ENCODE results near the gene OTUD7B.
"Not testable (repeated sequence)": the region's sequence is repeated elsewhere in the genome, so short reads cannot be mapped to it uniquely, and the experiment has no call there.

Gene OTUD7B

DNA sequence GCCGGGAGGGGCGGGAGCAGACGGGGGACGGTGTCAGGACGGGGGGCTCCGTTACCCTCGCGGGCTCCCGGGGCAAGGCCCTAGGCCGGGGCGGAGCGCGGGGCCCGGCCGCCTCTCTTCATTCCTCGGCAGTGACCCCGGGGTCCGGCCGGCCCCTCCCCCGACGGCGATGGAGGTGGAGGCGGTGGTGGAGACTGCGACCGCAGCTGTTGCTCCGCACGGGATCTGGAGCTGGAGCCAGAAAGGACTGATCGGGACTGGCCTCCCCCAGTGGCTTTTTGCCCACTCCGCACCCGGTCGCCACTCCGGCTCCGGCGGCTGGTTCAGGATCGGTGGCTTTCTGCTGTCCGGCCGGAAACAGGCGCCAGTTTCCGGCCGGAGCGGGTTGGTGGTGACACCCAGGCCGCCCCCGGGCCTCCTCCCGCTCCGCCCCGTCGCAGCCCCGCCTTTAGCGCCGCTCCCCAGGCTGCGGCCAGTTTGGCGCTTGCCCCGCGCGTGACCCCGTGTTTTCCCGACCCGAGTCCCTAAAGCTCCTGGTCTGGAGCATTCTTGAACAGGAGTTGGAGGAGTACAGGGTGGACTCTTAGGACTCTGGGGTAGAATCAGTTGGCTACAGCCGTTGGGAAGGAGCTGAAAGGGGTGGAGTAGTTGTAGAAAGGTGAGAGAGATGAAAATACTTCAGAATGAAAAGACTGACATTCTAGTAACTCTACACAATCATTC lies at the start of gene OTUD7B:
OTUD7B (minus strand) TSS at position 334 of the 723 bp plus-strand sequence. CDS start 33,216 bp downstream, outside the sequence.
- no peak for DNase-seq

DNA sequence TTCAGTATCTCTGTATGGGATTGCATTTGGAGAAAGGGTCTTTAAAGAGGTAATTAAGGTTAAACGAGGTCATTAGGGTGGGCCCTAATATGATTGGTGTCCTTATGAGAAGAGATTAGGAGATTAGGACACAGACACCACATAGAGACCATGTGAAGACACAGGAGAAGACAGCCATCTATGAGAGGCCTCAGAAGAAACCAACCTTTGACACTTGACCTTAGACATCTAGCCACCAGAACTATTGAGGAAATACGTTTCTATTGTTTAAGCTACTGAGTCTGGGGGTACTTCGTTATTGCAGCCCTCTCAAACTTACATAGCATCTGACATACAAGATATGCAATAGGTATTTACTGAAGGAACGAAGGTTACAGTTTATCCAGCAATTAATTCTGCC lies 49.7 kb upstream of the OTUD7B start:
- DNase-seq, result no peak

DNA sequence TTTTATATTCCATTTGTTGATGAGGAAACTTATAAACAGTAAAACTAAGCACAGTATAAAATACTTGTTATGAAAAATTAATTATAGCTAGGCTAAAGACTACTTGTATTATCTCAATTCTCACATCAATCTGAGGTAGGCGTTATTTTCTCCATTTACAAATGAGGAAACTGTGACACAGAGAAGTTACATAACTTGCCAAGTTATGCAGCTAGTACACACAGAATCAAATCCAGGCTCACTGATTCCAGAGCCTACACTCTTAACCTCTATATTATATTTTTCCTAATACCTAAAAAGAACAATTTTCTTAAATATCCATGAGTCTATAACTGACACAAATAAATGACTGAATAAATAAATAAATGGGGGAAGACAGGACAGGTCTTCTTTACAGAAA lies 45.9 kb upstream of the OTUD7B start:
- DNase-seq, result peak; percentile 12

DNA sequence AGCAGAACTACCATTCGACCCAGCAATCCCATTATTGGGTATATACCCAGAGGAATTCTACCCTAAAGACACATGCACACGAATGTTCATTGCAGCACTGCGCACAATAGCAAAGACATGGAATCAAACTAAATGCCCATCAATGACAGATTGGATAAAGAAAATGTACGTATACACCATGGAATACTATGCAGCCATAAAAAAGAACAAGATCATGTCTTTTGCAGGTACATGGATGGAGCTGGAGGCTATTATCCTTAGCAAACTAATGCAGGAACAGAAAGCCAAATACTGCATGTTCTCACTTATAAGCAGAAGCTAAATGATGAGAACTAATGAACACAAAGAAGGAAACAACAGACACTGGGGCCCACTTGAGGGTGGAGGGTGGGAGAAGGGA lies 45.0 kb upstream of the OTUD7B start:
- not testable (repeated sequence) for DNase-seq

DNA sequence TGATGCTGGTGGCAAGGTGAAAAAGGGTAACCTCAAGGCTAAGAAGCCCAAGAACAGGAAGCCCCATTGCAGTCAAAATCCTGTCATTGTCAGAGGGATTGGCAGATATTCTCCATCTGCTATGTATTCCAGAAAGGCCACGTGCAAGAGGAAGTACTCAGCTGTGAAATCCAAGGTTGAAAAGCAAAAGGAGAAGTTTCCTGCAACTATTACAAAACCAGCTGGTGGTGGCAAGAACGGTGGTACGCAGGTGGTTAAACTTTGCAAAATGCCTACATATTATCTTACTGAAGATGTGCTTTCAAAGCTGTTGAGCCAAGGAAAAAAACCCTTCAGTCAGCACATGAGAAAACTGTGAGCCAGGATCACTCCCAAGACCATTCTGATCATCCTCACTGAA lies 43.4 kb upstream of the OTUD7B start:
- DNase-seq, result peak; percentile 87

DNA sequence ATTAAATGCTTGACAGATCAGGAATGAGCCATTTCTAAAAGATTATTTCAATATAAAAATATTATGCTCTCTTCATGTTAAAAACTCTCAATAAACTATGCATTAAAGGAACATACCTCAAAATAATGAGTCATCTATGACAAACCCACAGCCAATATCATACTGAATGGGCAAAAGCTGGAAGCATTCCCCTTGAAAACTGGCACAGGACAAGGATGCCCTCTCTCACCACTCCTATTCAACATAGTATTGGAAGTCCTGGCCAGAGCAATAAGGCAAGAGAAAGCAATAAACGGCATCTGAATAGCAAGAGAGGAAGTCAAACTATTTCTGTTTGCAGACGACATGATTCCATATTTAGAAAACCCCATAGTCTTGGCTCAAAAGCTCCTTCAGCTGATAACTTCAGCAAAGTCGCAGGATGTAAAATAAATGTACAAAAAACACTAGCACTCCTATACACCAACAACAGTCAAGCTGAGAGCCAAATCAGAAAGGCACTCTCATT lies 41.4 kb upstream of the OTUD7B start:
- not testable (repeated sequence) for DNase-seq

DNA sequence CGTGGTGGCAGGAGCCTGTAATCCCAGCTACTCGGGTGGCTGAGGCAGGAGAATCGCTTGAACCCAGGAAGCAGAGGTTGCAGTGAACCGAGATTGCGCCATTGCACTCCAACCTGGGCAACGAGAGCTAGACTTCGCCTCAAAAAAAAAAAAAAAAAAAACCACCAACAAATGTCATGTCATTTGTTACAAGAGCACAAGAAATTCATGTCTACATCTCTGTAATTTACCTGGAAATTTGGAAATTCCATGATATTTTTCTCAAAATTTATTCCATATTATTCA lies 40.5 kb upstream of the OTUD7B start:
- DNase-seq, result no peak

DNA sequence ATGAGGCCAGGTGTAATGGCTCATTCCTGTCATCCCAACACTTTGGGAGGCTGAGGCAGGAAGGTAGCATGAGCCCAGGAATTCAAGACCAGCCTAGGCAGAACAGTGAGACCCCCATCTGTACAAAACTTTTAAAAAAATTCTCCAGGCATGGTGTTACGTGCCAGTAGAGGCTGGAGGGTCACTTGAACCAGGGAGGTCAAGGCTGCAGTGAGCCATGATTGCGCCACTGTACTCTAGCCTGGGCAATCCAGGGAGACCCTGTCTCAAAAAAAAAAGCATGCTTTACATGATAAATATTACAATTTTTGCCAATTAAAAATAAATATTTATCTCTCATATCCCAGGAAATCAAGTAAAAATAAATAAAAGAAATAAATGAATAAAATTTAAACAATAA lies 39.4 kb upstream of the OTUD7B start:
- no peak for DNase-seq

DNA sequence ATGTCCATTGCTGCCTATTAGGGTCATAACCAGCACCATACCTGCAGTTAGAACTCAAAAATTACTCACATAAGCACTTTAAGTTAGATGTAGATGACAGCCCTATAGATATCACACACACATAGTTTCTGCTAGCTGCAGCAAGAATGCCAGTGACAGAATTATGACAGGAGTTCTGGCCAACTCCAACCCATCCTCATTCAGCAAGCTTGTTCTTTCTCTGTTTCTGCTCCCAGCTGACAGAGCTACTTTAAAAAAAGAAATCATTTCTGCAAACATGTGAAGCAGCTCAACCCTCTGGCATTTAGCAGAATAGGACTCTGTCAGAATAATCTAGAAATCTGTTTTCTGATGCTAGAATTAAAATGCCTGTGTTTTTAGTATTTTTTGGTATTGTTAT lies 23.8 kb upstream of the OTUD7B start:
- DNase-seq, result no peak

DNA sequence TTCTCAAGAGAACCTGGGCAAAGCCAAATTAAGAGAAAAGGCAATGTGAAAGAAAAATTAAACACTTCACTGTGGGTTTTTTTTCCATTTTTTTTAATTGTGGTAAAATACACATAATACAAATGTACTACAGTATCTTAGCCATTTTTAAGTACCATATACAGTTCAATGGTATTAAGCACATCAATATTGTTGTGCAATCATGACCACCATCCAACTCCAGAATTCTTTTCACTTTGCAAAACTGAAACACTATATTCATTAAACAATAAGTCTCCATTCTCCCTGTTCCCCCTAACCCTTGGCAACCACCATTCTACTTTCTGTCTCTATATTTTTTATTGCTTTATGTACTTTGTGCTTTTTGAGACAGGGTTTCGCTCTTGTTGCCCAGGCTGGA lies 17.8 kb upstream of the OTUD7B start:
- DNase-seq, result no peak

DNA sequence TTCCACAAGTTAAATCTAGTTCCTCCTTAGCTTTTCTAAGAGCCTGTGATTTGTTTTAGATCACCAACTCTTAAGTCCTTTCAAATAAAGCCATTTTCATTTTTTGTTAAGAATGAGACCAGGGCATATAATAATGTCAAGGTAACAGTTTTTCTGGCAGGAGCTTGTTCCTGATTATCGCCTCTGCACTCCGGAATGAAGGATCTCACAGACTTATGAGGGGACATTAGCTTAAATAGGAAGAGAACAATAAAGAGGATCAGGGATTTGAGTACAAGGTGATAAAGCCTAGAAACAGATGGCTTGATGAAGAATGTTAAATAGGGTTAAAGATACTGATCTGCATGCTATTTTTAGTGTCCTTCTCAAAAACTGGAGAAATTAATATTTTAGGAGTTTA lies 13.6 kb upstream of the OTUD7B start:
- DNase-seq, result no peak

DNA sequence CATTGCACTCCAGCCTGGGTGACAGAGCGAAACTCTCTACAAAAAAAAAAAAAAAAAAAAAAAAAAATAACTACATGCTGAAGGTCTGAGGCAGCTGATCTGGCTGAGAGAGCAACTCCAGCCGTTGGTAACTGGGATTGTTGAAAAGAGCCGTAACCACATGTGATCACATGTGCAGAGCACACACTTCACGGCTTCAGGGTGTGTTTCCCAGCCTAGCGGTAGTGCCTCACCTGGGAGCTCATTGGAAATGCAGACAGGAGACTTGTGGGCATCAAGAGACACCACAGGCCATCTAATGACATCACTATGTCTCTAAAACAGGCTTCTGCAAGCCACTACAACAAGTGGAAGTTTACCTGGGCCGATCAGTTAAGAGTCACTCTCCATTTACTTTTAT lies 11.8 kb upstream of the OTUD7B start:
- no peak for DNase-seq

DNA sequence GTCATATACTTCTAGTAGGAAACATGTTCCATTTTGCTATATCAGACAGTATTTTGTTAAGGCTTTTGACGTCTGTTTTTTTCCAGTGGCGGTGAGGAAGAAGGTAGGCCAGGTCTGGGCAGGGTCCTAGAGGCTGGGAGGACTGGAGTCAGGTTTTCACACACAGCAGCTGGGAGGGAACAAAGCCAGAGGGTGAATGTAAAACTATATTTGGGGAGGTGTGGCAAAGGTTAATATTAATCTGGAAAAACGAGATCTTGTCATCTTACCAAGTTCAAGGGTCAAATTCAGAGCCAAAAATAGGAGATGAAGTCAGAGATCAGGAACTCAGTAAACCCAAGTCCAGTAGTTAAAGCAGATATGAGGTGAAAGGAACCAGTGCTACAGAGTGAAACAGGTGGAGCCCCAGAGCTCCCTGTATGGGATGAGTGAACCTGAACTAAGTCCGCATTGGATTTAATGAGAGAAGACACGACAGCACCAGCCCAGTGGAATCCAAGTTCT lies 10.7 kb upstream of the OTUD7B start:
- no peak for DNase-seq

DNA sequence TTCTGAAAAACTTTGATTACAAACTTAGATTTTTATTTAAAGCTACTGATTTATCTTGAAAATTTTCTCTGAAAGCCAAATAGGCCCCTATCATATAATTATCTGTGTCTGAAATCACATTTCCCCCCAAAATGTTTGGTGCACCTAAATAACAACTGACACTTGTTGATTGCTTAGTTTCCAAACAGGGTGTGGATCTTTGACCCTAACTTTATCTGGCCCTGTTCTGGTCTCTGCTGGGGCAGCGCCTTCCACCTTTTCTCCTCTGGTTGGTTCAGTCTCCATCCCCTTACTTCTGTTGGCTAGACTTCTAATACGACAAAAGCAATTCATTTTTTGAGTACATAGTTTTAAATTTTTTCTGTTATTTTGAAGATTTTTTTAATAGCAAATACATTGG lies 10.2 kb upstream of the OTUD7B start:
- DNase-seq, result no peak

DNA sequence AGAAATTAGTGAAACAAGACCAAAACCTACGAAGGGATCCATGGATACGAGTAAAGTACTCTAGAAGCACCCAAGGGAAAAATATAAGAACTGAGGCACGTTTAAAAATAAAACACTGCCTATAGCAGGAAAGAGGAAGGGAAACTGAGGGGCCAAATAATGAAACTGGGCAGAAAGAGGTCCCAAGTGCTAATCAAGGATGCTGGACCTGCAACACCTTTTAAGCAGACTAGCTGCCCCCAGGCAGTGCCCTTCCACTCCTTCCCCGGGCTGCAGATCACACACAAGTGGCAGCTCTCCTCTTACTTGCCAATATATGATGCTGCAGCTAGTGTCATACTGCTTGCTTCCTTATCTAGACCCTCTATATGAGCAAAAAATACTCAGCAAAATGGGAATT lies 7.6 kb upstream of the OTUD7B start:
- DNase-seq, result no peak

DNA sequence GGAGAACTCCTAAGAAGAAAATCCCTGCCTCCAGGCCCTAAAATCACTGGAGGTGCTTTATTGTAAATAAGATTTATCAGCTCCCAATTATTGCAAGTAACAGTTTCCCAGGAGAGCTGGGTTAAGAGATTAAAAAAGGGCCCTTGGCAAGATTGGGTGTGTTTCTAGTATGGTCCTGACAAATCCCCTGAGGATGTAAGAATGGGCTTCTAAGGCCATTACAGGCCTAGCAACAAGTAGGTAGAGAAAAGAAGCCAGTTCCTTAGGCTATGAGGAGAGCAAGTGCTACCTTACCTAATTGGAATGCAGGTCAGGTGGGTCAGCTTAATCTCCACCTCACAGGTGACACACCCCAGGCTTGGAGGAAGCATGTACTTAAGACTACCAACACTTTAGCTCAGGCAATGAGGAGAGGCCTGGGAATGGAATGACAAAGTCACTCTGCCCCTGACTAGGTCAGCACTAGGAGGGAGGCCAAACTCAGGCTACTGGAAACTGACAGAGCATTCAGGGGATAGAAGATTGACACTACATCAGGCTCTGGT lies 6.8 kb upstream of the OTUD7B start:
- no peak for DNase-seq

DNA sequence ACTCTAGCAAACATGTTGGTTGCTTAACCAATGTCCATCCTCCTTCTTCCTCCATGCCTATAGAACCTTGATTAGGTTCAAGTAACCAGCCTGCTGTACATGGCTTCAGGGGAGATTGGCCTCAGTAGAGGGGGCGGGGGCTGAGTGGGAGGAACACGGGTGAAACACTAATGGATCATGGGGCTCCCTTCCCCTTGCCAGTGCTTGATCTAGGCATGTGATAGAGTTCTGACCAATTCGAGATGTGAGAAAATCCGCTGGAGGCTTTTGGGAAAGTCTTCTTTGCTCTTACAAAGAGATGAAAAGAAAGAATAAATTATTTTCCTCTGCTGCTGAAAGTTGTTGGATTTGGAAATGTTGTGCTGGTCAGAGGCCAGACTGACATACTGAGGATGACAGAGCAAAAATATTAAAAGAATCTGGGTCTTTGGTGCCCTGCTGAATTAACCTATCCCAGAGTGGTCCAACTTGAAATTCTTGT lies 5.2 kb upstream of the OTUD7B start:
- no peak for DNase-seq

DNA sequence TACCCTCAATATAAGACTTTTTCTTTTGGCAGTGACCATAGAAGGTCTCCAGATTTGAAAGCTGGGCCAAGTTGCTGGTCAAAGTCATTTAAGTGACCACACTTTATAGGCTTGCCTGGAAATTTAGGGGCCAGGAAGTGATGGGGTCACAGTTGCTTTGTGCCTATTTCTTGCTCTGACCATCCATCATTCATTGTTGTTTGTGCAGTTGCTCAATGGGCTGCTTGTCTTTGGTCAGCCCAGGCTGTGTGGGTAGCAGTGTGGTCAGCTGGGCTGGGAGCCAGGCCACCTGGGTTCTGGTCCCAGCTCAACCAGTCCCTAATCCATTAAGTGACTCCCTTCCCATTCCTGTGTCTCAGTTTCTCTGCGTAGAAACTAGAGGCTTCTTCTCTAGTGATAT lies 2.1 kb upstream of the OTUD7B start:
- no peak for DNase-seq

DNA sequence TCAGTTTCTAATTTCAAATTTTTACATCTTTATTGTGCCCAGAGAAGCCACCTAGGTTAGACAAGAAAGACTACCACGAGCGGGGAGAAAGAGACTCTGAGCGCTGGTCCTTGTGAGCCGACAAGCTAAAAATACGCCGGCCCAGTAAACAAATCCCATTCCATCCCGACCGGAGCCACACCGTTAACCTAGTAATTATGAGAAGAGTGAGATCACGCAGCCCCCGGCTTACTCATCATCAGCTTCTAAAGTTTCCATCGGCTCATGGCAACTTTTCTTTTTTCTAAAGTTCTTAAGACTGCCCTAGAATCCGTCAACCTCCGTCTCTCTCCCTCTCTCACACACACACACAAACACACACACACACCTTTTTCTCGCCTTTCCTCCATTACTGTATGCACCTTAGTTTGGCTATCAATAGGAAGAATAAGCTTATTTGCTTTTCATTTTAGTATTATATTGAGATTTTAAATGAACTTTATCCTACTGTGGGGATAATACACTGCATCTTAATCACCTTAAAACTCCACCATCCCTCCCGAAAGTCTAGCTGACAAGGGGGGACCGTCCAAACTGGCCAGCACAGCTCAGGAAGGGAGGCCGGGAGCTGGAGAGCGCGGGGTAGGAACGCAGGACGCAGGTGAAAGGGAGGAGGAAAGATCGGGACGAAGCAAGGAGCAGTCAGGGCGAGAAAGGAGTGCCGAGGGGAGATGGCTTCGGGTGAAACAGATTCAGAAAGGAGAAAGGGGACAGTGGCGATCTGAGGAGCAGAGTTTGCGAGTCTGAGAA lies 728 bp downstream of the OTUD7B start:
- DNase-seq, result no peak

DNA sequence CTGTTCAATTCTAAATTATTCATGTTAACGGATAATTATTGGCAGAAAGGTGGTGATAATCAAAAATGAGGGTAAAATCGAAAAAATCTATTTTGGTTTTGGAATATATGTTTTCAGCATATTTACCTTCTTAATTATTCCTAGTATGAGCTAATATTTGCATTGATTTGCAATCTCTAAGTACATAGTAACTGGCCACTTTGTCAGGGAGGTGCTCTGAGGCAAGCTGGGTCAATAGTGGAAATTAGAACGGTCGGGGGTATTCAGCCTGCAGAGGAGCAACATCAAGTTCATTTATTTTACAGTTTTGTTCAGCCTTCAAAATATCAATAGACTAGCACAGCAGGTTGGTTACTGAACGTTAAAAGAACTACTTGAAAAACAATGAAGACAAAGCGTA lies 1.8 kb downstream of the OTUD7B start:
- DNase-seq, result no peak

DNA sequence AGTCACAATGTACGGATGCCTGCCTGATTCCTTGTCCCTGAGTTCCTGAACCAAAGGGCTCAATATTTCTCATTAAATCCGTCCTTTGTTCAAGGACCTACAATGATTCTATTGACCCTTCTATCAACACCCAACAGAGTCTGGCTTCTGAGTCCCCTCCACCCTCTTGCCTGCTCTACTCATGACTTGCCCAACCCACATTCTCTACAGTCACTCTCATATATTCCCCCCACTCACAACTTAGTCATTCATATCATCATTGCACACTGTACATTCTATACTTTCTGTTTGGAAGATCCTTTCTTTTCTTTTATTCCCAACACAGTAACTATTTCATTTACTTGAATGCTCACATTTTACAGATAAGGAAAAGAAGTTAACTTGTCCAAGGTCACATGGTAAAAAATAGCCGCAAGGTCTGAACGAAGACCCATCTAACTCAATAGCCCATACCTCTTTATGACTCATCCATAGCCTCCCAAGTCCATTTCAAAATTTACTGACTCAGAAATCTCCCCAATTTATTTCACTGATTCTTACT lies 3.6 kb downstream of the OTUD7B start:
- no peak for DNase-seq

DNA sequence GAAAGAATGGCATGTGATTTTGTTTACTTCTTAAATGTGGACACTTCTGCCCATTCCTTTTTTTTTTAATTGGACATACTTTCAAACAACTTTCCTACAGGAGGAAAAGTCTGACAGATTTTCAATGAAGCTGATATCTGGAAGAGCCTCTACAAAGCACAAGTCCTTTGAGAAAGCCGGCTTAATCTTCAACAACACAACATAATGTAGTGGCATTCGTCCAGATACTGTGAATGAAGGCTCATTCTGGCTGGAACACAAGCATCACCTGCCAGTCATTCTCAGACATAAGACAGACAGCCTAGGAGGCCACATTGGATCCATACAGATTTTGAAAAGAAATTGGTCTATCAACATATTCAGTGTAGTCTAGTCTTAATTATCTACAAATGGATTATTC lies 4.9 kb downstream of the OTUD7B start:
- no peak for DNase-seq

DNA sequence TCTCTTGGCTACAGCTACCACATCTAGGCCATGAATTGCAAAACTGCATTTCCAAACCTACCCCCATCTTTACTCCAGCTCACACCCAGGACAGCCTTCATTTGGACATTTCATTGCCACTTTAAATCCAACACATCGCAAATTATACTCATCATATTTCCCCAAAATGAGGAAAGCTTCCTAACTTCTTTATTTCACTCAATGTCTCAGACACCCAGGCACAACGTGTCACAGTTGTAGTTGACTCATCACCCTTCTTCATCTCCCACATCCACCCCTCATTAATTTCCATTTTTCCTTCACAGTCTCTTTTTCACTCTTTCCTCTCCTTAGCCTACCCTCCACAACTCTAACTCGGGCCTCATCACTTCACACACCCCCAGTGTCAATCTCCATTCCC lies 6.7 kb downstream of the OTUD7B start:
- no peak for DNase-seq

DNA sequence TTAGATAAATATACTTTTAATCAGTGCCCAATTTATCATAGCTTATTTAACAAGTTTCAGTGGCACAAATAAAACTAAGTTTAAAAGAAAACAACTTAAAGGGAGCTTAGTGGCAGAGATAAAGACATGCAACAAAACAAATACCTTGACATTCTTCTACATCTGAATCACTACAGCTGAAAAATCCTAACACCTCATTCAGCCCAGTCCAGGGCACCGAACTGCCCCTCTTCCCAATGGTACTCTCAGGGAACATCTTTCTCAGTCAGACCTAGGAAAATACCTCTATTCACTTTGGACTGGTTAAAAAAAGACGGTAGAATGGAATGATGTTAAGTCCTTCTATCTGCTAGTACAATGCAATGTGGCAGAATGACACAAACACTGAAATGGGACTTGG lies 8.3 kb downstream of the OTUD7B start:
- no peak for DNase-seq
